ENCODE measurements around the gene NACC2.

DNA sequence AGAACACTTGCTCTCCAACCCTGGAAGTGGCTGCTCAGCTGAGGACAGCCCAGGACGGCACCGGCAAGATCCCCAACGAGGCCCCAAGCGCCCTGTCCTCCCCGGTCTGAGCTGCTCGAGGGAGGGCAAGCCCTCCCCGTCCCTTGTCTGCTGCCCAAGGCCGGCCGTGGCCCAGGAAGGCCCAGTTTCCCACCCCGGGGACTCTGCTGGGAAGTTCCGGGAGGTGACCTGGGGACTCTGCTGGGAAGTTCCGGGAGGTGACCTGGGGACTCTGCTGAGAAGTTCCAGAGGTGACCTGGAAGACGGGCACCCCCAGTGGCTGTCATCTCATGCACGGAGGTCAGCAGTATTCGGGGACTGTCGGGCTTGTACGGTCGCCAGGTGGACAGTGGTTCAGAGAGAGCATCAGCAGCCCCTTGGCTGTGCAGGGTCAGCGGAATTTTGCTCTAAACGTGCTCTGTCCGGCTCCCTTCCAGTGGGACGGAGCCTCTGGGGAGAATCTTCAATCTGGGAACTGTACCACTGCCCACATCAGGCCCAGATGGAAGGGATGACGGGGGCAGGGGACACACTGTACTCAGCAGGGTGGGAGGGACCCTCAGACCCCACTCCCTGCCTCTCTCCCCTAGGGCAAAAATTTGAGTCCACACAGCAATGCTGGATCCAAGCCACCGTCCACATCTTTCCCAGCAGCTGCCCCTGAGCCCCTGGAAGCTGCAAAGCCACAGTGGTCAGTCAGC lies 7.2 kb downstream of the NACC2 start:
- TF ChIP-seq POLR2AphosphoS5 (IDR thresholded peaks at IDR 0.05) (no peak), CTCF (IDR thresholded peaks at IDR 0.05 in 8 of 11, conservative IDR thresholded peaks at IDR 0.05 in 3 of 11) (no peak)
